Non-pigmented ciliary epithelial cell (primary cell): ENCODE data around the gene VPS13C.
"Not testable (repeated sequence)": the region's sequence is repeated elsewhere in the genome, so short reads cannot be mapped to it uniquely, and the experiment has no call there.

Experiments
- DNase-seq: peaks from one replicate; pipeline ENCODE4 v3.0.0-alpha.2; 2010; ENCODE audit warnings: low read depth

The VPS13C gene

GRCh38 chr15:62035256-62035924 lies 24.9 kb downstream of the VPS13C start:
- DNase-seq = no peak

- DNase-seq = no peak
Measured at GRCh38 chr15:62027916-62028315, 32.3 kb downstream of the VPS13C start.

GRCh38 chr15:62027263-62027565 lies 33.0 kb downstream of the VPS13C start:
- DNase-seq = no peak

GRCh38 chr15:62026487-62027262 lies 33.6 kb downstream of the VPS13C start:
- no peak for DNase-seq

- DNase-seq = no peak
Measured at GRCh38 chr15:62021991-62022600, 38.2 kb downstream of the VPS13C start.

- no peak for DNase-seq
Measured at GRCh38 chr15:62020576-62021160, 39.6 kb downstream of the VPS13C start.

GRCh38 chr15:62005354-62005753 lies 54.9 kb downstream of the VPS13C start:
- DNase-seq = not testable (repeated sequence)

GRCh38 chr15:61997786-61998185 lies 62.5 kb downstream of the VPS13C start:
- no peak for DNase-seq

GRCh38 chr15:61996056-61996635 lies 64.1 kb downstream of the VPS13C start:
- DNase-seq = peak; percentile 54

- DNase-seq = peak; percentile 72
Measured at GRCh38 chr15:61994216-61994615, 66.0 kb downstream of the VPS13C start.

GRCh38 chr15:61992518-61992917 lies 67.7 kb downstream of the VPS13C start:
- DNase-seq = no peak

- no peak for DNase-seq
Measured at GRCh38 chr15:61989667-61990066, 70.6 kb downstream of the VPS13C start.

GRCh38 chr15:61987824-61988223 lies 72.4 kb downstream of the VPS13C start:
- DNase-seq = no peak

- no peak for DNase-seq
Measured at GRCh38 chr15:61983081-61983480, 77.2 kb downstream of the VPS13C start.

GRCh38 chr15:61978225-61978624 lies 82.0 kb downstream of the VPS13C start:
- DNase-seq = no peak

- no peak for DNase-seq
Measured at GRCh38 chr15:61974759-61975158, 85.5 kb downstream of the VPS13C start.

GRCh38 chr15:61974118-61974517 lies 86.1 kb downstream of the VPS13C start:
- DNase-seq = no peak

GRCh38 chr15:61951949-61952348 lies 108.3 kb downstream of the VPS13C start:
- DNase-seq = no peak

GRCh38 chr15:61946778-61947177 lies 113.5 kb downstream of the VPS13C start:
- no peak for DNase-seq

GRCh38 chr15:61943992-61944391 lies 116.3 kb downstream of the VPS13C start:
- DNase-seq = no peak

GRCh38 chr15:61938249-61938648 lies 122.0 kb downstream of the VPS13C start:
- no peak for DNase-seq

GRCh38 chr15:61936528-61937195 lies 123.6 kb downstream of the VPS13C start:
- no peak for DNase-seq
